HG03064 (cell line): ENCODE measurements around the gene NIPAL1.
"Not testable (repeated sequence)": the region's sequence is repeated elsewhere in the genome, so short reads cannot be mapped to it uniquely, and the experiment has no call there.

ENCODE experiments used
- ATAC-seq: cut with Tn5 transposase; IDR thresholded peaks from one replicate; pipeline ENCODE4 v1.9.1; 2021; ENCODE audit warnings: low read depth; ENCODE audit not compliant: unreplicated experiment

Gene NIPAL1

DNA sequence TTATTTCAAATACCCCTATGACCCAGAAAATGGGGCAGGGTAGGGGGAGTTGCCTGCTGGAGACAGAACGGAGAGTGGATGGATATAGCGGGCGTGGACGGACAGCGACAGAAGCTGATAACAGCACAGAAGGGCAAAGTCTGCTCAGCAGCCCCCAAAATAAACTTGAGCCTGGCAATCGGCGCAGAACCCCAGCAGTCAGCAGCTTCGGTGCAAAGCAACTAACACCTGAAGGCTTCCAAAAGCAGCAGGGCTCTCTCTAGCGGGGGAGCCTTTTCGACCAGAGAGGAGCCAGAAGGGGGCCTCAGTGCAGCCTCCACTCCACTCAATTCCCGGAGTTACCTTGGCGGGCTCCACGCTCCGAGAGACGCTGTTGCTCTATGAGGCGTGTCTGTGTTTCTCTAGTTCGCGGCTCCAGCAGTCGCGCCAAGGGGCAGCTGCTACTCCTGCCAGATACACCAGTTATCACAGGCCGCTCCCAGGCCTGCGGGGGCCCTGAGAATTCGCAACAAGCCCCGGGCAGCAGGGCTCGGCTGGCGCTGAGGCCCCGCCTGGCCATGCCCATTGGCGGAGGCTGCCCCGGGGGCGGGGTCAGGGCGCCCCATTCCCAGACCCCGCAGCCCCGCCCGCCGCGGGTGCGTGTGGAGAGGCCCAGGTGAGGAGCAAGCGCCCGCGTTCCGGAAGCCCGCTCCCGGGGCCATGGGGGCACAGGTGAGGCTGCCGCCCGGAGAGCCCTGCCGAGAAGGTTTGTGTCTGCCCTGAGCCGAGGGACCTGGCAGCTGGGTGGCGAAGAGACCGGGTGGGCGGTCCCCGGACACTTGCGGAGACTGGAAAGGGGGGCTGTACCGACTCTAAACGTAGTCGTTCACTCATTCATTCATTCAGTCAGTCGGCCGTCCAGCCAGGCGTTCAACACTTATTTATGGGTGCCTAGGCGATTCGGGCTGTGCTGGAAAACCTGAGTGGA lies at the start of gene NIPAL1, which contains the start of gene CNGA1:
NIPAL1 (plus strand) TSS at position 632 of the 967 bp plus-strand sequence; CDS start at position 700, 68 bp downstream.
CNGA1 (minus strand) TSS at position 541 of the 967 bp plus-strand sequence. CDS start 63,992 bp downstream, outside the sequence.
- ATAC-seq: peak; percentile 81

GRCh38 chr4:47968847-47969246 lies 47.7 kb upstream of the NIPAL1 start:
- no peak for ATAC-seq

DNA sequence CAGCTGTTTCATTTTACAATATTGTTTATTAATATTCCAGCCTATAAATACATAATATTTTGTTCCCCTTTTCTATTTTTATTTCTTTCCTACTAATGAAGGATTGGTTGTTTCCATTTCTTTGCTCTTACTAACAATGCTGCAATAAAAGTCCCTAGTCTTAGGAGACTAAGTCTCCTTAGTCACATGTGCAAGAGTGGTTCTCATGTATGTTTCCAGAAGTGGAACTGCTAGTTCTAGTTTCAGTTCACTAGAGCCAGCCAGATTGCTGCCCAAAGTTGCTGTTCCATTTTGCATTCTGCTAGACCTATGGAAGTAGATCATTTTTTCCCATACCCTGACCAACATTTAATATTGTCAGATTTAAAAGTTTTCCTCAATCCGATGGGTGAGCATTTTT lies 44.4 kb upstream of the NIPAL1 start:
- no peak for ATAC-seq

DNA sequence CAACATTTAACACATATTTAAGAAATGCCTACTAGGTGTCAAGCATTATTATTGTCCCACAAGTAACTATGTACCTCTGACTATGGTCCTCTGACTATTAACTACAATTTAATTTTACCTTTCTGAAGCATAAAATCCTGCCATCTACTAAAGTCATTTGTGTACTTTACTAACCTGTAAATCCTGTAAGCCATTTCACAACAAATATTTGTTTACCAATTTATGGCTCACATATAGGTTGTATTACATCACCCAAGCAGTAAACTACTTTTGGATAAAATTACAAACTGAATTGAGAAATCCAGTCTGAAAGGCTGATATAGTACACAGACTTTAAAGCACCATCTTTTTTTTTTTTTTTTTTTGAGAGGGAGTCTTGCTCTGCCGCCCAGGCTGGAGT lies 43.9 kb upstream of the NIPAL1 start:
- no peak for ATAC-seq

DNA sequence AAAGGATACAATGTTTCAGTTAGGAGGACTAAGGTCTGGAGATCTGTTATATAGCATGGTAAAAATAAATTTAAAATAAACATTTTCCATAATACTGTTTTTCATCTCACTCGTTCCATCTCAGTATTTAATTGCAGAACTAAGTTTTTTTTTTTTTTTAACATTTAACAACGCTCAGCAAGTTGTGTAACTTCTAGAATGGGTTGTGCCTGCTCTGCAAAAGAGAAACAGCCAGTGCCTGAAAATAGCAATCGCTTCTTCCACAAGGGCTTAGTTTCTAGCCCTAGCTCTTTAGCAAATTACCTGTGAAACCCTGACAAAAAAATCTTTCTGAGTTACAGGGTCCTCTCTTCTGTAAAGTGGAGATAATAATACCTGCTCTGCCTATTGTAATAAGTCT lies 42.0 kb upstream of the NIPAL1 start:
- ATAC-seq: no peak

- ATAC-seq: no peak
Measured at GRCh38 chr4:47990145-47990544, 26.4 kb upstream of the NIPAL1 start.

DNA sequence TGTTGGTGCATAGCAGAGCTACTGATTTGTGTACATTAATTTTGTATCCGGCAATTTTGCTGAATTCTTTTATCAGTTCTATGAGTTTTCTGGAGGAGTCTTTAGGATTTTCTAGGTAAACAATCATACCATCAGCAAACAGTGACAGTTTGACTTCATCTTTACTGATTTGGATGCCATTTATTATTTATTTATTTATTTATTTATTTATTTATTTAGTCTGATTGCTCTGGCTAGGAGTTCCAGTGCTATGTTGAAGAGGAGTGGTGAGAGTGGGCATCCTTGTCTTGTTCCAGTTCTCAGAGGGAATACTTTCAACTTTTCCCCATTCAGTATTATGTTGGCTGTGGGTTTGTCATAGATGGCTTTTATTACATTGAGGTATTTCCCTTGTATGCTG lies 24.1 kb upstream of the NIPAL1 start:
- ATAC-seq: not testable (repeated sequence)

DNA sequence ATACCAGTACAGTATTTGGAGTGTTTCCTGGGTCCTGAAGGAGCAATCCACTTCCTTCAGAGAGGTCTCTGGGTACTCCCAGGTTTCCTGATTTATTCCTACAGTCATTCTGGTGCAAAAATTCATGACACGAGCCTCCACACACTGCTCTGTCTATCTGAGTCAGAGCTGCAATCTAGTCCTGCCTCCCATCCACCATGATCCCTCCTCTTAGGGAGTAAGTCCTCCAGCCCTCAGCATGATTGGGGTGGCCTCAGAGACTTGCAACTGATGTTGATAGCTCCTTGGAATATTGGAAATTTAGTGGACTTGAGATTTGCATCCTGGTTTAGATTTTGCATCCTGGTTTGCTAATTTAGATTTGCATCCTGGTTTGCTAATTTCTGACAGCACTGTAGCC lies 20.6 kb upstream of the NIPAL1 start:
- ATAC-seq: no peak

GRCh38 chr4:48002267-48002666 lies 14.3 kb upstream of the NIPAL1 start:
- no peak for ATAC-seq

GRCh38 chr4:48003568-48003967 lies 13.0 kb upstream of the NIPAL1 start:
- not testable (repeated sequence) for ATAC-seq

DNA sequence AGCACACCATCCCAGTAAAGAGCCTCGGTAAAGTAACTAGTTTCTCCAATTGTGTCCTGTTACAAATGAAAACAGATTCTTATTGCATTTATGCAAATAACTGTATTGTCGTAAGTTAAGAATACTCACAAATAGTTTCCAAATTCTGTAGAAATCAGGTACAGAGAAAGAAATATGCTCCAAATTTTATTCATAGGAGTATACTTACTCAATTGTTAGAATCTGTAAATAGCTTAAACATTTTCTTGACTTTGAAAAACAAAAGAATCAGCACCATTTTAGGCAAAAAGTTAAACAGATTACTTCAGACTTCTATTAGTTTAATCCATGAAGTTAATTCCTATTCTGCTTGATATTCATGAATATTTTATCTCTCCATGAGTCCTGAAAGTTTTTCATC lies 10.8 kb upstream of the NIPAL1 start:
- no peak for ATAC-seq

DNA sequence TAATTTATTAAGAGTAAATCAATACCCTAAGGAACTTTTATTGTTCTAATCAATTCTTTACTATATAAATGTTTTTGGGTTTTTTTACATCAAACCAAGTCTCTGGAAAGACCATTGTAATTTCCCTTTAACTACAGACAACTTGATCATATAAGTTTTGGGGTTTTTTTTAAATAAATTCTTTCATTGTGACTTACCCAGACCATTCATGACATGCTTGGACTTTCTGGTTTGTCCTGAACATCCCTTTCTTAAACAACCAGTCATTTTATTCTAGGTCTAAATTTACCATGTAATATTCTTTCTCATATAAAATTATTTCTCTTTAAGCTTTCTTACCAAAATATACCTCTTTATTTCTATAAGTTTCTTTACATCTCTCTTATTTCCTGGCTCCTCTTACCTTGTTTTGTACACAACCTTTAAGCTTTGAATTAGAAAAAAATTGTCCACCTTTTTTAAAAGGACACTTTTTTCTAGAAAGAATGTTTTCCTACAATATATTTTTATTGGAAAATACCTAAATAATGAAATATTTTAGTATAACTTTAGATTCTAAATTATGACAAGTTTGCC lies 8.5 kb upstream of the NIPAL1 start:
- no peak for ATAC-seq

DNA sequence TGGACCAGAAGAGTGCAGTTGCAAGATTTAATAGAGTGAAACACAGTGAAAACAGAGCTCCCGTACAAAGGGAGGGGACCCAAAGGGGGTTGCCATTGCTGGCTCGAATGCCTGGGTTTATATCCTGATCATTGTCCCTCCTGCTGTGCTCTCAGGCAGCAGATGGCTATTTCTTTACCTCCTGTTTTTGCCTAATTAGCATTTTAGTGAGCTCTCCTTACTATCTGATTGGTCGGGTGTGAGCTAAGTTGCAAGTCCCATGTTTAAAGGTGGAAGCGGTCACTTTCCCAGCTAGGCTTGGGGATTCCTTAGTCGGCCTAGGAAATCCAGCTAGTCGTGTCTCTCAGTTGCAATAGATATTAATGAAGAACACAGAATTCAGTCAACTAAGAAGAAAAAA lies 5.7 kb upstream of the NIPAL1 start:
- ATAC-seq: not testable (repeated sequence)

DNA sequence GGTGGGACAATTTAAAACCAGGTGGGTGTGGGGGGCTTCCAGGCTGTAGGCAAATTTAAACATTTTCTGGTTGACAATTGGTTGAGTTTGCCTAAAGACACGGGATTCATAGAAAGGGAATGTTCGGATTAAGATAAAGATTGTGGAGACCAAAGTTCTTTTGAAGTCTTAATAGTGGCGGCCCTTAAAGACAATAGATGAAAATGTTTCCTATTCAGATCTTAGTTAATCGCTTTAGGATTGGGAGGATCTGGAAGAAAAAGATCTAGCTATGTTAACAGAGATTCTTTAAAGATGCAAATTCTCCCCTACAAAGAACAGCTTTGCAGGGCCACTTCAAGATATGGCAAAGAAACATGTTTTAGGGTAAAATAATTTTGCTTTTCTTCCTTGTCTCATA lies 4.8 kb upstream of the NIPAL1 start:
- ATAC-seq: no peak

DNA sequence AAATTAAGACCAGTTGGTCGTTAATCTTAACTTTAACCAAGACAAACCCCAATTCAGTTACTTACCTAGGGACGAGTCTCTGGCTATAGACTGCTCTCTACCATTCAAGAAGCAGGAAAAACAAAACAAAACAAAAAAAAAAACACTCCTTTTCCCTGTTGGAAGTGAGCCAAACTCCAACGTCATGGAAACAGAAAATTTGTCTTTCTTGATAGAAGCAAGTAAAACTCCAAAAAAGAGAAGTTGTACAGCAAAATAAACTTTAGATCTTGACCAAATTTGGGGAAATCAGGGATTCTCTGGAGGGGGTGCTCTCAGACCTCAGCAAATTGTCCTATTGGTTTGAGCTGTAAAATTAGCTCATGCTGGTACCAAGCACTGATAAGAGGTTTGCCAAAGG lies 3.7 kb upstream of the NIPAL1 start:
- ATAC-seq: no peak

- no peak for ATAC-seq
Measured at GRCh38 chr4:48015216-48015615, 1.4 kb upstream of the NIPAL1 start.

GRCh38 chr4:48015678-48016077 lies 894 bp upstream of the NIPAL1 start:
- no peak for ATAC-seq

GRCh38 chr4:48017108-48017571 lies 568 bp downstream of the NIPAL1 start:
- peak; percentile 8 for ATAC-seq

DNA sequence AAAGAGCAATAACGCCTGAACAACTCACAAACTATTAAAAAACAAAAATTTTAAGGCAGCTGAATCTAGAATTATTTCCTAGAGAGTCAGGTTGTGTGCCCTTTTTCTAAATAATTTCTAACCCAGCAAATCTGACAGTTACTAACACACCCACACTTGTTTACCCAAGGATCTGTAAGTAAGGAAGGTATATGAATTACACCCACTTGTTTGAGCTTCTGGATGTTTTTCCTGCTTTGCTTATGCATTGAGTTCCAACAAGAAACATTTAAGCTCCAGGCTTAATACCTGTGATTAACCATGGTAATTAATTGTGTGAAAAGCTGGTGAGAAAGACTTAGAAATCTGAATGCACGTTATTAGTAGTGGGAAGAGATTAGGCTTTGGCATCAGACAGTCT lies 1.5 kb downstream of the NIPAL1 start:
- ATAC-seq: no peak

GRCh38 chr4:48021100-48021499 lies 4.5 kb downstream of the NIPAL1 start:
- ATAC-seq: no peak

- no peak for ATAC-seq
Measured at GRCh38 chr4:48022192-48022799, 5.7 kb downstream of the NIPAL1 start.
